HG03460 (cell line): ENCODE data around the gene UBE2L6.
"Not testable (repeated sequence)": the region's sequence is repeated elsewhere in the genome, so short reads cannot be mapped to it uniquely, and the experiment has no call there.

ENCODE experiments used
- ATAC-seq: cut with Tn5 transposase; IDR thresholded peaks from one replicate; pipeline ENCODE4 v1.9.1; 2021; ENCODE audit not compliant: unreplicated experiment

The UBE2L6 gene

GRCh38 chr11:57566905-57567514, 462 bp downstream of the UBE2L6 start:
- peak; percentile 3 for ATAC-seq

- peak; percentile 57 for ATAC-seq
Measured at GRCh38 chr11:57566005-57566904, 1.2 kb downstream of the UBE2L6 start.

GRCh38 chr11:57562596-57562995, 4.9 kb downstream of the UBE2L6 start:
- no peak for ATAC-seq

GRCh38 chr11:57560146-57560545, 7.3 kb downstream of the UBE2L6 start:
- ATAC-seq: no peak

- ATAC-seq: no peak
Measured at GRCh38 chr11:57556041-57556440, 11.4 kb downstream of the UBE2L6 start.

- ATAC-seq: no peak
Measured at GRCh38 chr11:57555393-57555792, 12.1 kb downstream of the UBE2L6 start.

- ATAC-seq: no peak
Measured at GRCh38 chr11:57552479-57552878, 15.0 kb downstream of the UBE2L6 start.

GRCh38 chr11:57551941-57552340, 15.5 kb downstream of the UBE2L6 start:
- no peak for ATAC-seq

- ATAC-seq: no peak
Measured at GRCh38 chr11:57549983-57550382, 17.5 kb downstream of the UBE2L6 start.

- ATAC-seq: peak; percentile 91
Measured at GRCh38 chr11:57547854-57548377, 19.6 kb downstream of the UBE2L6 start.

- ATAC-seq: no peak
Measured at GRCh38 chr11:57546869-57547475, 20.5 kb downstream of the UBE2L6 start.

- ATAC-seq: no peak
Measured at GRCh38 chr11:57546451-57546850, 21.0 kb downstream of the UBE2L6 start.

GRCh38 chr11:57545883-57546282, 21.6 kb downstream of the UBE2L6 start:
- no peak for ATAC-seq

- ATAC-seq: no peak
Measured at GRCh38 chr11:57544566-57544965, 22.9 kb downstream of the UBE2L6 start.

- no peak for ATAC-seq
Measured at GRCh38 chr11:57543593-57543992, 23.9 kb downstream of the UBE2L6 start.

- ATAC-seq: no peak
Measured at GRCh38 chr11:57542582-57542981, 24.9 kb downstream of the UBE2L6 start.

- no peak for ATAC-seq
Measured at GRCh38 chr11:57541169-57541568, 26.3 kb downstream of the UBE2L6 start.

GRCh38 chr11:57539342-57539741, 28.1 kb downstream of the UBE2L6 start:
- no peak for ATAC-seq

GRCh38 chr11:57536947-57537619, 30.4 kb downstream of the UBE2L6 start, which contains the start of gene SMTNL1:
SMTNL1 (plus strand) TSS chr11:57537595; CDS start chr11:57542643, 5,048 bp downstream.
- ATAC-seq: no peak

GRCh38 chr11:57534449-57534848, 33.0 kb downstream of the UBE2L6 start:
- not testable (repeated sequence) for ATAC-seq
